ENCODE measurements around the gene KCNT2. TPM values are rescaled to one million over a fixed set of nuclear protein-coding genes. Genes with fewer than 3 reads are reported as not detected.

Gene KCNT2
- total and polyA plus RNA-seq, 2 experiments from 2014 or later: 1.2 to 8.8 TPM

DNA sequence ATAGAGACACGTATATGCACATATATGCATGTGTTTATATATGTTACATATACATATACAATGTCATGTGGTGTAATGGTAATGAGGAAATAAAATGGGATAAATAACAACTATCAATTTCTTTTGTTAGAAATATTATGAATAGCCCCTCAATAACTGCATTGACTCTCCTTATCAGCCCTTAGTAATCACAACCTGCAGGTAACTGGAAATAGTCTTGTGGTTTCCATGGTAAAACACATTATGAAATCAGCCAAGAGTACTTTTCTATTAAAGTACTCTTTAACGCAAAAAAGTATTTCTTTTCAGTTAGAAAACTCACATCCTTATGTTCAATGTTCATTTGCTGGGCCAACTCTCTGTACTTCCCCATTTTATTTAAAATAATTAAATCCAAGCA, 105.8 kb downstream of the KCNT2 start:
- Histone ChIP-seq H3K4me1 (ENCODE audit: insufficient read depth) (no peaks in the 10 kb centered on the region), H3K27me3 (no peaks in the 10 kb centered on the region), H3K27ac (no peak overlapping the region), H3K4me3 (no peak overlapping the region), H2AFZ (no peak overlapping the region), H3K4me2 (no peak overlapping the region), H3K9me3 (ENCODE audit: low read depth) (no peaks in the 10 kb centered on the region), H3K36me3 (replicated peaks; ENCODE audit: insufficient read depth, low read depth) (no peaks in the 10 kb centered on the region), H4K20me1 (ENCODE audit: insufficient read depth, poor library complexity, severe bottlenecking) (no peaks in the 10 kb centered on the region), H3K79me2 (no peaks in the 10 kb centered on the region), H3K9me2 (replicated peaks; ENCODE audit: insufficient read depth) (no peaks in the 10 kb centered on the region)
- DNase-seq (ENCODE audit: low spot score): no peak
- WGBS (ENCODE audit: low lambda C conversion rate, missing lambda C conversion rate): 87% methylated on average over 2 of the region's 2 CpGs
- TF ChIP-seq EZH2 (IDR thresholded peaks at IDR 0.05; ENCODE audit: borderline replicate concordance) (no peak), EZH2phosphoT487 (IDR thresholded peaks at IDR 0.05; ENCODE audit: low read depth, severe bottlenecking, unreplicated experiment) (no peak)
- TF ChIP-seq, protein P1, sequence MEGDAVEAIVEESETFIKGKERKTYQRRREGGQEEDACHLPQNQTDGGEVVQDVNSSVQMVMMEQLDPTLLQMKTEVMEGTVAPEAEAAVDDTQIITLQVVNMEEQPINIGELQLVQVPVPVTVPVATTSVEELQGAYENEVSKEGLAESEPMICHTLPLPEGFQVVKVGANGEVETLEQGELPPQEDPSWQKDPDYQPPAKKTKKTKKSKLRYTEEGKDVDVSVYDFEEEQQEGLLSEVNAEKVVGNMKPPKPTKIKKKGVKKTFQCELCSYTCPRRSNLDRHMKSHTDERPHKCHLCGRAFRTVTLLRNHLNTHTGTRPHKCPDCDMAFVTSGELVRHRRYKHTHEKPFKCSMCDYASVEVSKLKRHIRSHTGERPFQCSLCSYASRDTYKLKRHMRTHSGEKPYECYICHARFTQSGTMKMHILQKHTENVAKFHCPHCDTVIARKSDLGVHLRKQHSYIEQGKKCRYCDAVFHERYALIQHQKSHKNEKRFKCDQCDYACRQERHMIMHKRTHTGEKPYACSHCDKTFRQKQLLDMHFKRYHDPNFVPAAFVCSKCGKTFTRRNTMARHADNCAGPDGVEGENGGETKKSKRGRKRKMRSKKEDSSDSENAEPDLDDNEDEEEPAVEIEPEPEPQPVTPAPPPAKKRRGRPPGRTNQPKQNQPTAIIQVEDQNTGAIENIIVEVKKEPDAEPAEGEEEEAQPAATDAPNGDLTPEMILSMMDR (IDR thresholded peaks at IDR 0.05; ENCODE audit: poor library complexity): no peak

DNA sequence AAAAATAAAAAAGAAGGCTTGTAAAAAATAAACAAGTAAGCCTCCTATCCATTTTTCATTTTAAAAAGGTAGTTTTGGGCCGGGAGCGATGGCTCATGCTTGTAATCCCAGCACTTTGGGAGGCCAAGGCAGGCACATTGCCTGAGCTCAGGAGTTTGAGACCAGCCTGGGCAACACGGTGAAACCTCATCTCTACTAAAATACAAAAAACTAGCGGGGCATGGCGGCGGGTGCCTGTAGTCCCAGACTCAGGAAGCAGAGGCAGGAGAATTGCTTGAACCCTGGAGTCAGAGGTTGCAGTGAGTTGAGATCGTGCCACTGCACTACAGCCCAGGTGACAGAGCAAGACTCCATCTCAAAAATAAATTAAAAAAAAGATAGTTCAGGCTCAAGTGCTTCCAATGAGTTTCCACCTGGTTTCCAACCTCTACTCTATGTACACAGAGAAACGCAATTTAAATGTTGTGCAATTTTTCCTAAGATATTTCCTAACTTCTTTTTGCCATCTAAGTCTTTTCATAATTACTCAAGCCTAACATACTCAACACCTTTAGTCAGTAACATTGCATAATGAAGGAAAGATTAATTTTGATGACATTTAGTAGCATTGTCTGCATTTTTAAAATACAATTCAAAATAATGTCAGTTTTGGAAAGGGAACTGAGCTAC, 106.3 kb downstream of the KCNT2 start:
- Histone ChIP-seq H3K27me3 (no peaks in the 10 kb centered on the region), H3K36me3 (replicated peaks; ENCODE audit: insufficient read depth, low read depth) (no peaks in the 10 kb centered on the region), H3K4me2 (no peak overlapping the region), H2AFZ (no peak overlapping the region), H4K20me1 (ENCODE audit: insufficient read depth, poor library complexity, severe bottlenecking) (no peaks in the 10 kb centered on the region), H3K9me3 (ENCODE audit: low read depth) (no peaks in the 10 kb centered on the region), H3K4me1 (ENCODE audit: insufficient read depth) (no peaks in the 10 kb centered on the region), H3K4me3 (no peak overlapping the region), H3K9me2 (replicated peaks; ENCODE audit: insufficient read depth) (no peaks in the 10 kb centered on the region), H3K27ac (no peak overlapping the region), H3K79me2 (no peaks in the 10 kb centered on the region)
- WGBS (ENCODE audit: low lambda C conversion rate, missing lambda C conversion rate): 90% methylated on average over 8 of the region's 8 CpGs
- DNase-seq (ENCODE audit: low spot score): no peak
- TF ChIP-seq EZH2phosphoT487 (IDR thresholded peaks at IDR 0.05; ENCODE audit: low read depth, severe bottlenecking, unreplicated experiment) (no peak), EZH2 (IDR thresholded peaks at IDR 0.05; ENCODE audit: borderline replicate concordance) (no peak)
- TF ChIP-seq, protein P1 (IDR thresholded peaks at IDR 0.05; ENCODE audit: poor library complexity): no peak

DNA sequence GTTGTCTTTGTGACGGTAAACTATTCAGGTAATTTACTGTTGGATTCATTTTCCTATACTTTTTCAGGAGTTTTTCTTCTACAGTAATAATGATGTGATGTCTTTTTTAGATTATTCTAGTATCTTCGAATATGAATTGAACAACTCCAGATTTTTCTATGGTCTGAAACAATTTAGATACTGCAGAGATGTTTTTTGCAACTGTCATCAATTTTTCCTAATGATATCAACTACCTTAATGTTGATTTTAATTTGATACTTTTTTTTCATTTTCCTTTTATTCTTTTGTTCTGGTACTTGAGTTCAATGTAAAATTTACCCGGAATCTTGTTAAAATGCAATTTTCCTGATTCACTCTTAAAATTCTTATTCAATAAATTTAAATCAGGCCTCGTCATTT, 110.4 kb downstream of the KCNT2 start:
- H3K4me3 ChIP-seq: no peak overlapping the region
- WGBS (ENCODE audit: low lambda C conversion rate, missing lambda C conversion rate): 98% methylated on average over 4 of the region's 4 CpGs

More for the DNA sequence above, 110.4 kb downstream of the KCNT2 start:
- no peaks in the 10 kb centered on the region for H3K9me2 ChIP-seq (replicated peaks; ENCODE audit: insufficient read depth)
- no peaks in the 10 kb centered on the region for H3K79me2 ChIP-seq
- H3K27ac ChIP-seq: no peak overlapping the region
- no peak for DNase-seq (ENCODE audit: low spot score)
- no peaks in the 10 kb centered on the region for H4K20me1 ChIP-seq (ENCODE audit: insufficient read depth, poor library complexity, severe bottlenecking)
- no peak overlapping the region for H3K4me2 ChIP-seq
- no peaks in the 10 kb centered on the region for H3K36me3 ChIP-seq (replicated peaks; ENCODE audit: insufficient read depth, low read depth)
- no peaks in the 10 kb centered on the region for H3K9me3 ChIP-seq (ENCODE audit: low read depth)
- H3K27me3 ChIP-seq: no peaks in the 10 kb centered on the region
- H3K4me1 ChIP-seq (ENCODE audit: insufficient read depth): no peaks in the 10 kb centered on the region
- TF ChIP-seq, protein P1 (IDR thresholded peaks at IDR 0.05; ENCODE audit: poor library complexity): no peak
- TF ChIP-seq EZH2 (IDR thresholded peaks at IDR 0.05; ENCODE audit: borderline replicate concordance) (no peak), EZH2phosphoT487 (IDR thresholded peaks at IDR 0.05; ENCODE audit: low read depth, severe bottlenecking, unreplicated experiment) (no peak)
- no peak overlapping the region for H2AFZ ChIP-seq
